Astrocyte (in vitro differentiated cells and primary cell): Measurements from ENCODE around the gene UBE4B. TPM values are rescaled to one million over a fixed set of nuclear protein-coding genes. Genes with fewer than 3 reads are reported as not detected.

Experiments used
- DNase-seq: peaks from one replicate; pipeline ENCODE4 v3.0.0-alpha.2; 2010; ENCODE audit warnings: low read depth
- FAIRE-seq: peaks from 2 replicates; lab custom pipeline; 2011; peaks lifted over from hg19 to GRCh38; lab: Jason Lieb, UNC
- H2AFZ ChIP-seq: 2 replicates; pipeline ENCODE4 v1.6.0; 2012; ENCODE audit warnings: low read depth, low read length, inconsistent platforms
- H3K27ac ChIP-seq: 2 replicates; pipeline ENCODE4 v1.5.1; 2011; ENCODE audit warnings: low read depth, low read length, inconsistent platforms
- H3K27me3 ChIP-seq: 2 replicates; pipeline ENCODE4 v1.6.0; 2011; ENCODE audit warnings: low read length, inconsistent platforms; ENCODE audit not compliant: insufficient read depth
- H3K36me3 ChIP-seq: 2 replicates; pipeline ENCODE4 v1.5.1; 2011; ENCODE audit warnings: low read length, inconsistent platforms; ENCODE audit not compliant: insufficient read depth
- H3K4me1 ChIP-seq: 2 replicates; pipeline ENCODE4 v1.5.1; 2011; ENCODE audit warnings: low read length, inconsistent platforms; ENCODE audit not compliant: insufficient read depth
- H3K4me2 ChIP-seq: 2 replicates; pipeline ENCODE4 v1.6.0; 2012; ENCODE audit warnings: low read length, inconsistent platforms
- H3K4me3 ChIP-seq: 2 replicates; pipeline ENCODE4 v1.5.1; 2011; ENCODE audit warnings: low read depth, mild to moderate bottlenecking, low read length, inconsistent platforms; ENCODE audit not compliant: insufficient read depth
- H3K79me2 ChIP-seq: 2 replicates; pipeline ENCODE4 v1.6.0; 2012; ENCODE audit warnings: mild to moderate bottlenecking, low read length, inconsistent platforms; ENCODE audit not compliant: insufficient read depth
- H3K9ac ChIP-seq: 2 replicates; pipeline ENCODE4 v1.6.0; 2012; ENCODE audit warnings: mild to moderate bottlenecking, low read length, inconsistent platforms
- H3K9me3 ChIP-seq: 2 replicates; pipeline ENCODE4 v1.5.1; 2012; ENCODE audit warnings: low read depth, mild to moderate bottlenecking, low read length, inconsistent platforms; ENCODE audit not compliant: insufficient read depth
- H4K20me1 ChIP-seq: 2 replicates; pipeline ENCODE4 v1.6.0; 2012; ENCODE audit warnings: low read length, inconsistent platforms; ENCODE audit not compliant: insufficient read depth
- H3K27ac Mint-ChIP-seq: one replicate; pipeline ENCODE4 v1.8.0; 2021; ENCODE audit warnings: mild to moderate bottlenecking, mixed read lengths; ENCODE audit not compliant: unreplicated experiment
- H3K27me3 Mint-ChIP-seq: one replicate; pipeline ENCODE4 v1.8.0; 2021; ENCODE audit warnings: low read depth, mixed read lengths; ENCODE audit not compliant: unreplicated experiment
- H3K36me3 Mint-ChIP-seq: one replicate; pipeline ENCODE4 v1.8.0; 2021; ENCODE audit warnings: low read depth, mixed read lengths; ENCODE audit not compliant: unreplicated experiment
- H3K4me1 Mint-ChIP-seq: one replicate; pipeline ENCODE4 v1.8.0; 2021; ENCODE audit warnings: low read depth, mixed read lengths; ENCODE audit not compliant: unreplicated experiment
- H3K4me3 Mint-ChIP-seq: one replicate; pipeline ENCODE4 v1.8.0; 2021; ENCODE audit warnings: mild to moderate bottlenecking, moderate library complexity, mixed read lengths; ENCODE audit not compliant: unreplicated experiment
- H3K9me3 Mint-ChIP-seq: one replicate; pipeline ENCODE4 v1.8.0; 2021; ENCODE audit warnings: mild to moderate bottlenecking, mixed read lengths; ENCODE audit not compliant: unreplicated experiment
- CTCF ChIP-seq: IDR thresholded peaks from 2 replicates; pipeline ENCODE4 v1.5.1; 2011; ENCODE audit warnings: low read depth, mild to moderate bottlenecking, inconsistent platforms, low read length, moderate library complexity; ENCODE audit not compliant: insufficient read depth
- EZH2 ChIP-seq: IDR thresholded peaks from 2 replicates; pipeline ENCODE4 v1.6.1; 2012; ENCODE audit warnings: mild to moderate bottlenecking, low read length, inconsistent platforms; ENCODE audit not compliant: insufficient read depth
- total RNA-seq: library from RNA; stranded (reverse); gene quantifications from 2 replicates; pipeline ENCODE4 v1.2.1, GENCODE V29; 2021

UBE4B gene
- total RNA-seq, 1 donor from 2014 or later, result 41.5 TPM

- no peaks in the 10 kb centered on the region for H3K27me3 ChIP-seq
- Mint-ChIP-seq H3K27me3 (peaks cover 6% of the 10 kb centered on the region), H3K36me3 (no peaks in the 10 kb centered on the region), H3K9me3 (no peaks in the 10 kb centered on the region), H3K27ac (no peak overlapping the region), H3K4me3 (no peak overlapping the region), H3K4me1 (no peaks in the 10 kb centered on the region)
- H3K36me3 ChIP-seq, result no peaks in the 10 kb centered on the region
- H3K79me2 ChIP-seq, result no peaks in the 10 kb centered on the region
- H3K9ac ChIP-seq, result no peak overlapping the region
- H2AFZ ChIP-seq, result no peak overlapping the region
- no peak for TF ChIP-seq EZH2
- TF ChIP-seq CTCF, result no peak
- no peak for DNase-seq
- no peak overlapping the region for H3K4me3 ChIP-seq
- no peaks in the 10 kb centered on the region for H3K9me3 ChIP-seq
- no peaks in the 10 kb centered on the region for H4K20me1 ChIP-seq
- peaks cover 10% of the 10 kb centered on the region for H3K4me1 ChIP-seq
- FAIRE-seq, result no peak
- H3K4me2 ChIP-seq, result no peak overlapping the region
- H3K27ac ChIP-seq, result no peak overlapping the region
These were observed 159.5 kb downstream of the UBE4B start for GRCh38 chr1:10192263-10192662.

DNA sequence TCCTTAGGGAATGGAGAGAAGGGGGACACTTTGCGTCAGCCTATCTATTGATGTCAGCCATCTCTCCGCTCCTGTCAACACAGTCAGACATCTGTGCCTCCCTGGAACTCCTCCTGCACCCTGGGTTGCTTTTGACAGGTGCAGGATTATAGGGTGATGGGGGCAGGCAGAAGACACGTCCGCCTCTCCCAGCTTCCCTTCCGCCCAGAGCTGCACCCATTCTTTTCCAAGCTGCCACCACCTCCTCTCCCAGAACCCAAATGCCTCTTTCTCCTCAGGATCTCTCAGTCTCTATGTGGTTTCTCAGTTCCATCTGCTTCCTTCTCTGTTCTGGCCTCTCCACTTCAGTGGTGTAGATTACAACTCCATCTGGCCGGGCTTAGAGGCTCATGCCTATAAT lies 160.5 kb downstream of the UBE4B start:
- Mint-ChIP-seq H3K27me3 (peaks cover 6% of the 10 kb centered on the region), H3K36me3 (no peaks in the 10 kb centered on the region), H3K27ac (peak overlapping the region; percentile 53), H3K4me1 (no peaks in the 10 kb centered on the region), H3K9me3 (no peaks in the 10 kb centered on the region), H3K4me3 (no peak overlapping the region)
- H3K4me1 ChIP-seq, result peaks cover 14% of the 10 kb centered on the region
- no peaks in the 10 kb centered on the region for H3K79me2 ChIP-seq
- H3K4me3 ChIP-seq, result no peak overlapping the region
- FAIRE-seq, result no peak
- no peaks in the 10 kb centered on the region for H3K36me3 ChIP-seq
- H3K9me3 ChIP-seq, result no peaks in the 10 kb centered on the region
- DNase-seq, result no peak
- H3K4me2 ChIP-seq, result no peak overlapping the region
- no peaks in the 10 kb centered on the region for H3K27me3 ChIP-seq
- TF ChIP-seq EZH2 (no peak), CTCF (no peak)
- no peak overlapping the region for H3K27ac ChIP-seq
- no peak overlapping the region for H2AFZ ChIP-seq
- H3K9ac ChIP-seq, result no peak overlapping the region
- no peaks in the 10 kb centered on the region for H4K20me1 ChIP-seq

DNA sequence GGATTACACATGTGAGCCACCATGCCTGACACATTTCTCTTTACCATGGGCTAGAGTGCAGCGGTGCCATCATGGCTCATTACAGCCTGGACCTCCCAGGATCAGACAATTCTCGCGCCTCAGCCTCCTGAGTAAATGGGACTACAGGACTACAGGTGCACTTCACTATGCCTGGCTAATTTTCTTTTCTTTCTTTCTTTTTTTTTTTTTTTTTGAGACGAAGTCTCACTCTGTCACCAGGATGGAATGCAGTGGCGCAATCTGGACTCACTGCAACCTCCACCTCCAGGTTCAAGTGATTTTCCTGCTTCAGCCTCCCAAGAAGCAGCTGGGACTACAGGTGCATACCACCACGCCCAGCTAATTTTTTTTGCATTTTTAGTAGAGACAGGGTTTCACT lies 162.8 kb downstream of the UBE4B start:
- H3K4me2 ChIP-seq, result no peak overlapping the region
- no peak overlapping the region for H3K9ac ChIP-seq
- no peak overlapping the region for H3K27ac Mint-ChIP-seq
- no peaks in the 10 kb centered on the region for H3K9me3 Mint-ChIP-seq
- H4K20me1 ChIP-seq, result no peaks in the 10 kb centered on the region
- DNase-seq, result peak; percentile 58
- H3K4me3 ChIP-seq, result no peak overlapping the region
- H3K9me3 ChIP-seq, result no peaks in the 10 kb centered on the region
- H3K36me3 ChIP-seq, result no peaks in the 10 kb centered on the region
- no peaks in the 10 kb centered on the region for H3K36me3 Mint-ChIP-seq
- no peaks in the 10 kb centered on the region for H3K27me3 ChIP-seq
- peaks cover 14% of the 10 kb centered on the region for H3K4me1 ChIP-seq
- H3K4me3 Mint-ChIP-seq, result no peak overlapping the region
- H3K27ac ChIP-seq, result no peak overlapping the region
- H3K79me2 ChIP-seq, result no peaks in the 10 kb centered on the region
- H2AFZ ChIP-seq, result no peak overlapping the region
- H3K4me1 Mint-ChIP-seq, result no peaks in the 10 kb centered on the region
- H3K27me3 Mint-ChIP-seq, result peaks cover 6% of the 10 kb centered on the region
- FAIRE-seq, result no peak
- TF ChIP-seq EZH2, result no peak
- no peak for TF ChIP-seq CTCF
